Measurements from ENCODE around the gene PLCXD3.

PLCXD3 gene

GRCh38 chr5:41339339-41339738 is 171.1 kb downstream of the PLCXD3 start:
- H3K27me3 Mint-ChIP-seq (ENCODE audit: low read depth, poor library complexity) = peaks cover 2% of the 10 kb centered on the region
- no peaks in the 10 kb centered on the region for H3K36me3 Mint-ChIP-seq (ENCODE audit: low read depth)
- no peak for DNase-seq
- no peak overlapping the region for H3K4me3 Mint-ChIP-seq
- H3K4me1 Mint-ChIP-seq = peaks cover 4% of the 10 kb centered on the region
- no peaks in the 10 kb centered on the region for H3K9me3 Mint-ChIP-seq
- no peak overlapping the region for H3K27ac Mint-ChIP-seq
- no peak for TF ChIP-seq CTCF (IDR thresholded peaks at IDR 0.05)

GRCh38 chr5:41338136-41338675 is 172.2 kb downstream of the PLCXD3 start:
- Mint-ChIP-seq H3K27ac (no peak overlapping the region), H3K4me3 (no peak overlapping the region), H3K27me3 (ENCODE audit: low read depth, poor library complexity) (peaks cover 2% of the 10 kb centered on the region), H3K9me3 (no peaks in the 10 kb centered on the region), H3K36me3 (ENCODE audit: low read depth) (no peaks in the 10 kb centered on the region), H3K4me1 (peaks cover 4% of the 10 kb centered on the region)
- TF ChIP-seq CTCF (IDR thresholded peaks at IDR 0.05) = no peak
- no peak for DNase-seq

GRCh38 chr5:41337724-41338123 is 172.7 kb downstream of the PLCXD3 start:
- no peak overlapping the region for H3K4me3 Mint-ChIP-seq
- no peaks in the 10 kb centered on the region for H3K36me3 Mint-ChIP-seq (ENCODE audit: low read depth)
- TF ChIP-seq CTCF (IDR thresholded peaks at IDR 0.05) = no peak
- peaks cover 4% of the 10 kb centered on the region for H3K4me1 Mint-ChIP-seq
- H3K27ac Mint-ChIP-seq = no peak overlapping the region
- H3K27me3 Mint-ChIP-seq (ENCODE audit: low read depth, poor library complexity) = peaks cover 2% of the 10 kb centered on the region
- no peak for DNase-seq
- H3K9me3 Mint-ChIP-seq = peaks cover 3% of the 10 kb centered on the region

GRCh38 chr5:41337216-41337615 is 173.2 kb downstream of the PLCXD3 start:
- no peak for TF ChIP-seq CTCF (IDR thresholded peaks at IDR 0.05)
- peaks cover 2% of the 10 kb centered on the region for H3K27me3 Mint-ChIP-seq (ENCODE audit: low read depth, poor library complexity)
- no peak overlapping the region for H3K4me3 Mint-ChIP-seq

GRCh38 chr5:41336471-41336870 is 173.9 kb downstream of the PLCXD3 start:
- peaks cover 4% of the 10 kb centered on the region for H3K4me1 Mint-ChIP-seq
- H3K27me3 Mint-ChIP-seq (ENCODE audit: low read depth, poor library complexity) = peaks cover 2% of the 10 kb centered on the region
- peaks cover 4% of the 10 kb centered on the region for H3K9me3 Mint-ChIP-seq
- no peaks in the 10 kb centered on the region for H3K36me3 Mint-ChIP-seq (ENCODE audit: low read depth)
- H3K4me3 Mint-ChIP-seq = no peak overlapping the region
- no peak for DNase-seq
- TF ChIP-seq CTCF (IDR thresholded peaks at IDR 0.05) = no peak
- H3K27ac Mint-ChIP-seq = no peak overlapping the region

More at GRCh38 chr5:41337216-41337615, 173.2 kb downstream of the PLCXD3 start:
- Mint-ChIP-seq H3K27ac (no peak overlapping the region), H3K9me3 (peaks cover 4% of the 10 kb centered on the region), H3K4me1 (peaks cover 4% of the 10 kb centered on the region), H3K36me3 (ENCODE audit: low read depth) (no peaks in the 10 kb centered on the region)
- no peak for DNase-seq

- Mint-ChIP-seq H3K27me3 (ENCODE audit: low read depth, poor library complexity) (peaks cover 2% of the 10 kb centered on the region), H3K4me3 (no peak overlapping the region), H3K4me1 (peaks cover 4% of the 10 kb centered on the region), H3K36me3 (ENCODE audit: low read depth) (no peaks in the 10 kb centered on the region), H3K9me3 (peaks cover 4% of the 10 kb centered on the region), H3K27ac (no peak overlapping the region)
- TF ChIP-seq CTCF (IDR thresholded peaks at IDR 0.05) = no peak
- DNase-seq = no peak
Measured at GRCh38 chr5:41335596-41336181, 174.7 kb downstream of the PLCXD3 start.

All from nephron progenitor cell (in vitro differentiated cells).